Esophagus squamous epithelium (tissue), 5 donors: ENCODE data around the gene TRMT44. TPM values are rescaled to one million over a fixed set of nuclear protein-coding genes. Genes with fewer than 3 reads are reported as not detected.

Experiments used
- DNase-seq: peaks from one replicate; lab custom pipeline; 2025; lab: John Stamatoyannopoulos, UW
- H3K27ac ChIP-seq, 4 donors: fragments of 200-600 bp; sonication (generic); one replicate each; pipeline ENCODE4 v1.5.1; 2016 to 2019; ENCODE audit warnings: mild to moderate bottlenecking in 1 of 4
- H3K27me3 ChIP-seq, 4 donors: fragments of 200-600 bp; sonication (generic); 1 replicate in 3 of 4; 2 replicates in 1 of 4; pipeline versions ENCODE4 v1.5.1 to v1.6.0; 2017 to 2021; ENCODE audit warnings: antibody characterized with exemption in 1 of 4
- H3K36me3 ChIP-seq, 3 donors: fragments of 200-600 bp; sonication (generic); one replicate each; pipeline ENCODE4 v1.5.1; 2016 to 2019
- H3K4me1 ChIP-seq, 3 donors: fragments of 200-600 bp; sonication (generic); one replicate each; pipeline ENCODE4 v1.5.1; 2017 to 2019
- H3K4me3 ChIP-seq, 4 donors: fragments of 200-600 bp; sonication (generic); 1 replicate in 3 of 4; 2 replicates in 1 of 4; pipeline ENCODE4 v1.5.1; 2016 to 2019; ENCODE audit warnings: mild to moderate bottlenecking in 2 of 4, moderate library complexity in 1 of 4
- H3K9me3 ChIP-seq, 3 donors: fragments of 200-600 bp; sonication (generic); one replicate each; pipeline ENCODE4 v1.5.1; 2016 to 2019
- CTCF ChIP-seq, 6 experiments: fragments of 450-650 bp in 4 of 6; fragments of 200-600 bp in 2 of 6; sonication (generic) in 2 of 6; IDR thresholded peaks; one replicate each; pipeline ENCODE4 v1.5.1; 2016 to 2019; ENCODE audit warnings: antibody characterized with exemption in 6 of 6, mild to moderate bottlenecking in 4 of 6, moderate library complexity in 4 of 6
- POLR2A ChIP-seq, 4 donors: fragments of 450-650 bp; IDR thresholded peaks; one replicate each; pipeline ENCODE4 v1.6.1; 2017; ENCODE audit warnings: antibody characterized with exemption in 4 of 4, mild to moderate bottlenecking in 4 of 4, moderate library complexity in 3 of 4
- WGBS, 2 donors: methylation state at CpG; one replicate each; pipeline ENCODE4 v1.1.5; 2018; 5-methylcytosine and 5-hydroxymethylcytosine counted together
- intact Hi-C: fragments of 100-400 bp; cut with DNase I; formaldehyde crosslinking; loops from one replicate; pipeline ENCODE4 v1.15.0; 2022
- total RNA-seq, 4 donors: library from RNA; depleted of rRNA; stranded (reverse); fragments of >200 nt; gene quantifications; one replicate each; pipeline ENCODE4 v1.1.0, GENCODE V29; 2016
- donor health status: DM: yes; HTN: yes; CAD: no.

TRMT44 gene
- total RNA-seq, 4 donors from 2014 or later: 26.8 to 31.7 (median 28.8) TPM

- intact Hi-C loops: no loop called here
- peaks cover 0 to 27% (median 4%) of the 10 kb centered on the region in 3 donors for H3K4me1 ChIP-seq
- no peaks in the 10 kb centered on the region for H3K27me3 ChIP-seq
- DNase-seq: no peak
- TF ChIP-seq POLR2A (IDR thresholded peaks at IDR 0.05) (no peak), CTCF (IDR thresholded peaks at IDR 0.05) (no peak)
- peak overlapping the region in 1 of 4 donors; percentile 1 for H3K27ac ChIP-seq
- no peaks in the 10 kb centered on the region for H3K9me3 ChIP-seq
- no peak overlapping the region for H3K4me3 ChIP-seq
- 61 to 62% methylated on average over 4 to 8 of the region's 17 CpGs for WGBS, 2 donors
- H3K36me3 ChIP-seq: peaks cover 9 to 96% (median 10%) of the 10 kb centered on the region in 3 donors
These were observed 31.1 kb upstream of the TRMT44 start for GRCh38 chr4:8409264-8410065.

GRCh38 chr4:8410066-8410625, 30.4 kb upstream of the TRMT44 start:
- Histone ChIP-seq H3K4me1 (peaks cover 0 to 27% (median 4%) of the 10 kb centered on the region in 3 donors), H3K36me3 (peaks cover 15 to 96% (median 17%) of the 10 kb centered on the region in 3 donors), H3K27ac (no peak overlapping the region), H3K9me3 (no peaks in the 10 kb centered on the region), H3K4me3 (no peak overlapping the region), H3K27me3 (no peaks in the 10 kb centered on the region)
- 76 to 81% methylated on average over 7 to 9 of the region's 9 CpGs for WGBS, 2 donors
- intact Hi-C loops: no loop called here
- TF ChIP-seq POLR2A (IDR thresholded peaks at IDR 0.05) (no peak), CTCF (IDR thresholded peaks at IDR 0.05) (no peak)
- no peak for DNase-seq

GRCh38 chr4:8410641-8411271, 29.8 kb upstream of the TRMT44 start:
- TF ChIP-seq POLR2A (IDR thresholded peaks at IDR 0.05) (no peak), CTCF (IDR thresholded peaks at IDR 0.05) (peak in 2 of 6 experiments; percentile 21 to 30)
- H3K4me1 ChIP-seq: peaks cover 0 to 27% (median 4%) of the 10 kb centered on the region in 3 donors
- H3K9me3 ChIP-seq: no peaks in the 10 kb centered on the region
- intact Hi-C loops: no loop called here
- H3K27ac ChIP-seq: no peak overlapping the region
- peaks cover 17 to 96% (median 18%) of the 10 kb centered on the region in 3 donors for H3K36me3 ChIP-seq
- no peak overlapping the region for H3K4me3 ChIP-seq
- WGBS, 2 donors: 52 to 55% methylated on average over 4 to 14 of the region's 26 CpGs
- DNase-seq: no peak
- H3K27me3 ChIP-seq: no peaks in the 10 kb centered on the region

GRCh38 chr4:8411351-8412180, 29.0 kb upstream of the TRMT44 start:
- Histone ChIP-seq H3K36me3 (peaks cover 18 to 96% (median 23%) of the 10 kb centered on the region in 3 donors), H3K9me3 (no peaks in the 10 kb centered on the region), H3K27me3 (no peaks in the 10 kb centered on the region), H3K27ac (no peak overlapping the region), H3K4me1 (peaks cover 0 to 27% (median 4%) of the 10 kb centered on the region in 3 donors), H3K4me3 (no peak overlapping the region)
- TF ChIP-seq POLR2A (IDR thresholded peaks at IDR 0.05): no peak
- no peak for TF ChIP-seq CTCF (IDR thresholded peaks at IDR 0.05)
- whole genome bisulfite sequencing, 2 donors: 88 to 91% methylated on average over 11 to 12 of the region's 13 CpGs
- no peak for DNase-seq
- intact Hi-C loops: no loop called here
